ENCODE data around the gene TAF3. TPM values are rescaled to one million over a fixed set of nuclear protein-coding genes. Genes with fewer than 3 reads are reported as not detected.

TAF3 gene
- total and polyA plus RNA-seq, 8 donors, result 7.0 to 10.4 (median 9.2) TPM

DNA sequence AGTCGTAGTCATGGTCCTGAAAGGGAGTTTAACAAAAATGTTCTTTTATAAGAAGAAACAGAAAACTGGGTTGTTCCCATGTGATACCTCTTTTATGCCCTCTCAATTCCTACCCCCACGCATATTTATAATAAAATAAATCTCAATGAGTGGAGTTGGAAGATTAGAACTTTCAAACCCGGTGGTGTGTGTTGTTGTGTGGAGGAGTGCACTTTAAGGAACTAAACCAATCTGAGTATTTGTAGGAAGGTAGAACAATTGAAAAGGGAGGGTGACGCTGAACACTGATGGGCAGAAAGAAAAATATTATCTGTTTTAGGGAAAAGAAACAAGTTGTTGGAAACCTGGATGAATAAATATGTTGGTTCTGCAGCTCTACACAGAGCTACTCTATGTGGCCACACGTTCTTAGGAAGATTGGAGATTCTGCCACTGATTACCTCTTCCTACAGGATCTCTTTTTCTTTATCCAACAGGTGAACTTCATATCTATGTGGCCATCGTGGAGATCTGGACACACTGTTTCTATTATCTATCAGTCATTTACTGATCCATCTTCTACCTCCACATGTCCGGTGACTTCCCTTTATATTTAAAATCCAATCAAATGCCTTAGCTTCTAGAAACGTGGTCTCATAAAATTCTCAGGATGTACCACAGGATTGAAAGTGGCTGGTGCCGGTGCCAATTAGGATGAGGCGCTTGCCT, 223.1 kb downstream of the TAF3 start:
- Histone ChIP-seq H3K36me3 (no peaks in the 10 kb centered on the region), H3K4me1 (peaks cover 3 to 25% of the 10 kb centered on the region in 2 donors), H3K27me3 (peaks cover 97 to 100% of the 10 kb centered on the region in 2 donors), H3K27ac (no peak overlapping the region), H3K9me3 (no peaks in the 10 kb centered on the region), H3K4me3 (no peak overlapping the region)
- TF ChIP-seq, protein P1, sequence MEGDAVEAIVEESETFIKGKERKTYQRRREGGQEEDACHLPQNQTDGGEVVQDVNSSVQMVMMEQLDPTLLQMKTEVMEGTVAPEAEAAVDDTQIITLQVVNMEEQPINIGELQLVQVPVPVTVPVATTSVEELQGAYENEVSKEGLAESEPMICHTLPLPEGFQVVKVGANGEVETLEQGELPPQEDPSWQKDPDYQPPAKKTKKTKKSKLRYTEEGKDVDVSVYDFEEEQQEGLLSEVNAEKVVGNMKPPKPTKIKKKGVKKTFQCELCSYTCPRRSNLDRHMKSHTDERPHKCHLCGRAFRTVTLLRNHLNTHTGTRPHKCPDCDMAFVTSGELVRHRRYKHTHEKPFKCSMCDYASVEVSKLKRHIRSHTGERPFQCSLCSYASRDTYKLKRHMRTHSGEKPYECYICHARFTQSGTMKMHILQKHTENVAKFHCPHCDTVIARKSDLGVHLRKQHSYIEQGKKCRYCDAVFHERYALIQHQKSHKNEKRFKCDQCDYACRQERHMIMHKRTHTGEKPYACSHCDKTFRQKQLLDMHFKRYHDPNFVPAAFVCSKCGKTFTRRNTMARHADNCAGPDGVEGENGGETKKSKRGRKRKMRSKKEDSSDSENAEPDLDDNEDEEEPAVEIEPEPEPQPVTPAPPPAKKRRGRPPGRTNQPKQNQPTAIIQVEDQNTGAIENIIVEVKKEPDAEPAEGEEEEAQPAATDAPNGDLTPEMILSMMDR (IDR thresholded peaks at IDR 0.05), result no peak
- DNase-seq (no peak), ATAC-seq (no peak)
- intact Hi-C loops (cut with DNase I), result no loop called here

DNA sequence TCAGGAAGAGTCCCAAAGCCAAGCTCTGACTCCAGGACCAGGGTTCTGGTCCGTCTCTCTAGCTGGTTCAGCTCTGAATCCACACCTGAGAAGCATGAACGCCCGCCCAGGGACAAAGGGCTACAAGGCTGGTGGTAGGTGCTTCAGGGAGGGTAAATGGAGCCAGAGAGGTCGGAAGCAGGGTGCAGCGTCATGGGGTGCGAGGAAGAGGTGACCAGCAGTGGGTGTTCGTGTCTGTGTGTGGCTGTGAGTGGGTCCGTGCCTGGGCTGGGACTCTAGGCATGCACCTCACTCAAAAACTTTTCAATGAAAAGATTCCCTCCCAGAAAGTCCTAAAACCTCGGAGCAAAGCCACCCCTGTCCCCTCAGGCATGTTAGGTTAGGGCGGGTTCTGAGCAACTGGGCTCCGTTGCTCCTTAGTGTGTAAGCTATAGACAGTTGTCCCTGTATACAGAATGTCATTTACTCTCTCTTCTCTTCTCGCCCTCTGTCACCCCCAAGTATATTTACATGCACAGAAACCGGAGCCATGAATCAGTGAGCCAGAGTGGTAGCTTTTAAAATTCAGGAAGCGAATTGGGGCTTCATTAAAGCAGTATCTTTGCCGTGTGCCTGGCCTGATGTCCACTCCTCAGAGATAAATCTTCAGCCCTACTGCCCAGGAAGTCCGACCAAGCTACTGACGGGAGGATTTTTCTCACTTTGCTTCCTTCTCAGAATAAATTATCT, 223.9 kb downstream of the TAF3 start:
- Histone ChIP-seq H3K9me3 (no peaks in the 10 kb centered on the region), H3K27ac (no peak overlapping the region), H3K4me1 (peaks cover 3 to 25% of the 10 kb centered on the region in 2 donors), H3K27me3 (peaks cover 96 to 100% of the 10 kb centered on the region in 2 donors), H3K36me3 (no peaks in the 10 kb centered on the region), H3K4me3 (no peak overlapping the region)
- ATAC-seq (no peak), DNase-seq (no peak)
- TF ChIP-seq, protein P1 (IDR thresholded peaks at IDR 0.05), result no peak
- intact Hi-C loops (cut with DNase I), result no loop called here

DNA sequence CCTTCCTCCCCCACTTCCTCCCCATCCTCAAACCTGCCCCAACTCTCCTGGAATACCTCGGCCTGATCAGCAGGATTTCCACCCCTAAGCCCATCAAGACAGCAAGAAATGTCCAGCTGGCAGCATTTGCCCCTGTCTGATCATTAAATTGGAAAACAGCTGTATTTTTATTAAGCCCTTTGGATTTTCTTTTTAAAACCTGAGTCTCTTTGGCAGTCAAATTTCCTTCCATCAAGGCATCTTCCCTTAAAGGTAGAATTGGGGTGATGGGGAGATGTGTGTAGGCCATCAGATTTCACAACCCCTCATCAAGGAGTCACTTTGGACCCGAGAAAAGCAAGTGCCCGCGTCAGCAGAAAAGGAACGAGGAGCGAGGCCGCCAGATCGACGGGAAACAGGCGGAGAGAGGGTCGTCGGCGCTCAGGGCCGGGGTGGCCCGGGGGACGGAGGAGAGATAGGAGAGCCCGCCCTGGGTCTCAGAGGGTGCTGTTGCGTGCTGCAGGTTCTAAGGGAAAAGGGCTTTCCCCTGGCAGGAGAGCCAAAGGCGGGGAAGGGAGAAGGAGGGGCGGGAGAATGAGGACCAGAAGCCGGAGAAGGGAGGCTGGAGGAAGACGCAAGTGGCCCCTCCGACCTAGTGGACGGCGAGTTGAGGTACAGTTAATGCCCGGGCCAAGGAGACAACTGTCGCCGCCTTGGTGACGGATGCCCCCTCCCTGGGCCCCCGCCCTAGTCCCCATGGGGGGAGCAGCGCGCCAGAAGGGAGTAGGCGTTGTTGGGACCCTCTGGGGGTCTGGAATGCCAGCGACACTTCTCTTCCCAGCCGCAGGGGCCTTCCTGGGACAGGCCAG, 224.6 kb downstream of the TAF3 start:
- TF ChIP-seq, protein P1 (IDR thresholded peaks at IDR 0.05), result no peak
- DNase-seq (no peak), ATAC-seq (no peak)
- H3K27me3 ChIP-seq, result peaks cover 96 to 100% of the 10 kb centered on the region in 2 donors
- peaks cover 3 to 25% of the 10 kb centered on the region in 2 donors for H3K4me1 ChIP-seq
- H3K36me3 ChIP-seq, result no peaks in the 10 kb centered on the region
- no peak overlapping the region for H3K27ac ChIP-seq
- no peaks in the 10 kb centered on the region for H3K9me3 ChIP-seq
- intact Hi-C loops (cut with DNase I), result no loop called here
- no peak overlapping the region for H3K4me3 ChIP-seq

DNA sequence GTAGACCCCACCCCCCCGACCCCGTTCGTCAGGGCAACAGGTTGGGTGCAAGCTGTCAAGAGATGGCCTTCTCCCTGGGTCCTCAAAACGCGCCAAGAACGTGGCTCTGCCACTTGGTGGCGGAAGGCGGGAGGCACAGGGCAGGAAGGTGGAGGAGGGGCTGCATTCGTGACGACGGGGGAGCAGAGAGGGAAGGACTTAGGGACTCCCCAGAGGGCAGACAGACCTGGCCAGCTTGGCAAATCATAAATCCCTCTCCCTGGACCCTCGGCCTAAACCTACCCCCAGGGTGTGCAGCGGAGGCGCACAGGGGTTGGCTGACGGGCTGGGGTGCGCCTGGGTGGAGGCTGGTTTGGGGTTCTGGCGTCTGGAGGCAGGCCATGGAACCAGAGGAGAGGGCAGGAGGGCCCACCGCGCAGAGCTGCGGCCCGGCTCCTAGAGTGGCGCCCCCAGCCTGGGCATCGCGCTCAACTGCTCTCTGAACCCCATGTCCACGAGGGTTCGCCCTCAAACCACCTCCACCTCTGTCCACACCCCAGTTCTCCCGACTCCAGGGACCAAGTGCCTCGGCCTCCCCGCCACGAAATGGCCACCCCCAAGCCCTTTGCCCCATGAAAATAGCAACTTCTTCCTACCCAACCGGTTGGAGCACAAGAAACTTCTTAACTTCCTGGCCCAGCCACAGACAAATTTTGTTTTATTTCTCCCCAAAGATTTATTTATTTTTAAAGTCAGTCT, 225.4 kb downstream of the TAF3 start:
- TF ChIP-seq, protein P1 (IDR thresholded peaks at IDR 0.05), result no peak
- Histone ChIP-seq H3K27ac (no peak overlapping the region), H3K9me3 (no peaks in the 10 kb centered on the region), H3K4me1 (peaks cover 3 to 29% of the 10 kb centered on the region in 2 donors), H3K36me3 (no peaks in the 10 kb centered on the region), H3K27me3 (peaks cover 96 to 100% of the 10 kb centered on the region in 2 donors), H3K4me3 (no peak overlapping the region)
- ATAC-seq (no peak), DNase-seq (no peak)
- intact Hi-C loops (cut with DNase I), result no loop called here

Data from left lung (tissue), 10 donors.